Colonic mucosa (tissue), 4 donors: Measurements from ENCODE around the gene NISCH. TPM values are rescaled to one million over a fixed set of nuclear protein-coding genes. Genes with fewer than 3 reads are reported as not detected.

Experiments used
- DNase-seq: peaks from one replicate; pipeline ENCODE4 v3.0.0-alpha.2; 2020
- H3K27ac ChIP-seq: fragments of 200-600 bp; one replicate; pipeline ENCODE4 v1.8.0; 2021
- H3K27me3 ChIP-seq: fragments of 200-600 bp; one replicate; pipeline ENCODE4 v1.8.0; 2021
- H3K36me3 ChIP-seq: fragments of 200-600 bp; one replicate; pipeline ENCODE4 v1.8.0; 2021
- H3K4me1 ChIP-seq: fragments of 200-600 bp; one replicate; pipeline ENCODE4 v1.8.0; 2021; ENCODE audit warnings: mild to moderate bottlenecking
- H3K4me3 ChIP-seq: fragments of 200-600 bp; one replicate; pipeline ENCODE4 v1.8.0; 2021
- H3K9ac ChIP-seq, 2 donors: one replicate each; pipeline ENCODE4 v1.7.0; 2013; ENCODE audit warnings: control low read depth in 2 of 2, low read depth in 2 of 2, low read length in 2 of 2
- H3K9me3 ChIP-seq: fragments of 200-600 bp; one replicate; pipeline ENCODE4 v1.8.0; 2021
- CTCF ChIP-seq: fragments of 200-600 bp; IDR thresholded peaks from one replicate; pipeline ENCODE4 v1.8.0; 2022; ENCODE audit warnings: antibody characterized with exemption, mild to moderate bottlenecking
- intact Hi-C: fragments of 100-400 bp; cut with DNase I; formaldehyde crosslinking; loops from one replicate; pipeline ENCODE4 v1.14.1; 2022
- total RNA-seq, 2 donors: library from RNA; stranded (reverse); fragmentation: NEBNext Ultra II Directional in 1 of 2; extraction: Animal tissue kit (Norgen Biotek cat#: 25700) in 1 of 2; gene quantifications; one replicate each; pipeline ENCODE4 v1.2.1, GENCODE V29; 2021
- donor health status: healthy.
- donor health status: DM: no; HTN: no; CAD: no.
- donor health status: DM: no; HTN: no; CAD: no.

NISCH gene
- total RNA-seq, 2 donors from 2014 or later, result 43.2 to 60.5 TPM

DNA sequence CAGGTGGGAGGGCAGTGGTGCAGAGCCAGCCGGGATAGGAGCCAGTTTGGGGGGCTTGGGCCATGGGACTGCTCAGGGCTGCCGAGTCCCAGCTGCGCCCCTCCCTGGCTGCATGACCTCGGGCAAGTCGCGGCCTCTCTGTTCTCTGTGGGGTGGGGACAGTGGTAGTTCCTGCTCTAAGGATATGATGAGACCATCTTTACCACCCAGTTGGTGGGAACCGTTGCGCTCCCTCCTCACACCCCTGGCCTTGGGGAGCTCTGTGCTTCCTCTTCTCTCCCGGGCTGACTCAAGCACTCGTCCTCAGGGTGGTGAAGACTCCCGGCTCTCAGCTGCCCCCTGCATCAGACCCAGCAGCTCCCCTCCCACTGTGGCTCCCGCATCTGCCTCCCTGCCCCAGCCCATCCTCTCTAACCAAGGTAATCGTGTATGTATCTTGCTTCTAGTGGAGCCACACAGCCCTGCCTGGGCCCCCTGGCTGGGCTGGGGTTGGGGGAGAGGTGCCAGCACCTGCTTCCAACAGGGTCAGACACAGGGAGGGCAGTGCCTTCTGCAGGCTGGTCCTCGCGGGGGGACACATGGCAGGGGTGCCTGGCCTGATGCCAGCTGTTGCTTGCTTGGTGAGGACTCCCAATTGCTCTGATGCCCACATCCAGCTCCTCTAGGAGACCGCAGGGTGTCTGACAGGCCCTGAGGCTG is 24.6 kb downstream of the NISCH start:
- intact Hi-C loops, result no loop called here
- DNase-seq, result no peak
- H3K9me3 ChIP-seq, result no peaks in the 10 kb centered on the region
- H3K27ac ChIP-seq, result no peak overlapping the region
- no peak overlapping the region for H3K4me3 ChIP-seq
- TF ChIP-seq CTCF, result no peak
- H3K4me1 ChIP-seq, result no peaks in the 10 kb centered on the region
- H3K27me3 ChIP-seq, result no peaks in the 10 kb centered on the region
- H3K9ac ChIP-seq, result no peak overlapping the region
- peaks cover 11% of the 10 kb centered on the region for H3K36me3 ChIP-seq

DNA sequence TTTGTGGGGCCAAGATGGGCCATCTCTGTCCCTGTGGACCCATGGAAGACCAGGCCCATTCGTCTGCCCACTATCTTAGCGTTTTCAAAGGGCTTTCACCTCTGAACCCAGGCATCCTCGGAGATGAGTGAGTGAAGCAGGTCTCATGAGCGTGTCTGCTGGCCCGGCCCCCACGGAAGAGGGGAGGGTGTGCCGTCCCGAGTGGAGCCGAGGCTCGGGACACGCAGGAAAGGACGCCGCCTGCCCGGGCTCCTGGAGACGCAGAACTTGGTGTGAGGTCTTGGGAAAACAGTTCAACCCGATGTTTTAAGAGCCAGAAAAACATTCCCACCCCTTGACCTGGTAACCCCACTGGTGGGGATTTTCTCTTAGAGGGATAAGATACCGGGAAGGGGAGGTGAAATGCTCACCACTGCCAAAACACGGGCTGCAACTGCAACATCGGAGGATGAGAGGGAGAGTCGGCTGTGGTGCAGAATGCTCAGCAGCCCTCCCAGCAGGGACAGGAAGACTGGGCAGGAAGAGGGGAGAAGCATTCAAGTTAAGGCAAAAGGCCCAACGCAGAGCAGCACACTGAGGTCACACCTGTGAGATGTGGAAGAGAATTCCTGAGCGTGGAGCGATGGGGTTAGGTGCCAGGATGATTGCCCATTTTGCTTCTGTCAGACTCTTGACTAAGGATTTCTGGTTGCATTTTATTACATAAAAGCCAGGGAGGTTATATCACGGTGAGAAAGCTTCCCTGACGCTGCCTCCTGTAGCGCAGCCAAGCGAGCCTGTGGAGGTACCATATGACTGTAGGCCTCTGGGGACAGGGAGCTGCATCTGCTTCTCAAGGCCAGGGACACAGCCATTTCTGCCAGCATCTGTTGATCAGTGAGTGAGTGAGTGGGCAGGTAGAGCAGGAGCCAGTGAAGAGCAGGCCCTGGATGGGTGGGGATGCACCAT is 25.6 kb downstream of the NISCH start:
- intact Hi-C loops, result no loop called here
- H3K9ac ChIP-seq, result no peak overlapping the region
- TF ChIP-seq CTCF, result no peak
- no peaks in the 10 kb centered on the region for H3K9me3 ChIP-seq
- no peak overlapping the region for H3K4me3 ChIP-seq
- H3K27me3 ChIP-seq, result no peaks in the 10 kb centered on the region
- DNase-seq, result no peak
- no peaks in the 10 kb centered on the region for H3K4me1 ChIP-seq
- H3K27ac ChIP-seq, result no peak overlapping the region
- H3K36me3 ChIP-seq, result peaks cover 11% of the 10 kb centered on the region

- DNase-seq, result no peak
- intact Hi-C loops, result no loop called here
- no peak overlapping the region for H3K27ac ChIP-seq
- H3K9me3 ChIP-seq, result no peaks in the 10 kb centered on the region
- no peak overlapping the region for H3K9ac ChIP-seq
- H3K4me1 ChIP-seq, result no peaks in the 10 kb centered on the region
- no peak overlapping the region for H3K4me3 ChIP-seq
- H3K36me3 ChIP-seq, result peaks cover 6% of the 10 kb centered on the region
- H3K27me3 ChIP-seq, result no peaks in the 10 kb centered on the region
- TF ChIP-seq CTCF, result no peak
Observed at GRCh38 chr3:52481819-52482521, 26.6 kb downstream of the NISCH start.

- no peak overlapping the region for H3K4me3 ChIP-seq
- no peaks in the 10 kb centered on the region for H3K4me1 ChIP-seq
- no peak for TF ChIP-seq CTCF
- H3K9ac ChIP-seq, result no peak overlapping the region
- intact Hi-C loops, result no loop called here
- no peaks in the 10 kb centered on the region for H3K27me3 ChIP-seq
- no peaks in the 10 kb centered on the region for H3K9me3 ChIP-seq
- peaks cover 6% of the 10 kb centered on the region for H3K36me3 ChIP-seq
- DNase-seq, result no peak
- H3K27ac ChIP-seq, result no peak overlapping the region
Observed at GRCh38 chr3:52483081-52483480, 27.7 kb downstream of the NISCH start.

DNA sequence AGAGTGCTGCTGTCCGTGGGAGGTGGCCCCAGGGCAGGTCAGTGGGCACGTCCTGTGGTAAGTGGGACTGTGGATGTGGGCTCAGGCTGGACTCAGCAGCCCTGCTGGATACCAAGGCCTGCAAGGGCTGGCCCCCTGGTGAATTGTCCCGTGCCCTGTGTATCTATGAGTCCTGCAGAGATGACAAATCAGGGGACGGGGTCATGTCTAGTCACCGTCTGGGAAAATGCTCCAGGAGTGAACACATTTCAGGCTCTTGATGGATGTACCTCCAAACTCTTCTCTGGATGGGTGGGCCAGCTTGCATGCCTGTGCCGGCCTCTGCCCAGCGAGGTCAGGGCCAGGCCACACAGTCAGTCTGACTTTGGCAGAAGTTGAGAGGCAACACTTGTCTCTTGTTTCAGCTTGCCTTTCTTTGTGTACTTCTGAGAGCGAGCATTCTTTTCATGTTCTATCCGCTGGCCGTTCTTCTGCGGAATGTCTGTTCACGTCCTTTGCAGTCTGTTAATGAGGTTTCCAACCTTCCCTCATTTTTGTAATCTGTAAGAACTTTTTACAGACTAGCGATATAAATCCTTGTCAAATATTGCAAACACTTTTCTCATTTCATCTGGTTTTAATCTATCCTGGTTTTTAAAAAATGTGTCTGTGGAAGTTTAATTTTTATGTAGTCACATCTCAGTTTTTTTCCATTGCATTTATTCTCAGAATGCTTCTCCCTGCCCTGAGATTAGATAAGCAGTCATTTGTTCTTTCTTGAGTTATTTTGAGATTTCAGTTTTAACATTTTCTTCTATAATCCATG is 28.4 kb downstream of the NISCH start:
- no peak for TF ChIP-seq CTCF
- intact Hi-C loops, result no loop called here
- H3K27ac ChIP-seq, result no peak overlapping the region
- DNase-seq, result no peak
- H3K9ac ChIP-seq, result no peak overlapping the region
- H3K4me1 ChIP-seq, result no peaks in the 10 kb centered on the region
- no peaks in the 10 kb centered on the region for H3K27me3 ChIP-seq
- no peaks in the 10 kb centered on the region for H3K9me3 ChIP-seq
- no peak overlapping the region for H3K4me3 ChIP-seq
- peaks cover under 1% of the 10 kb centered on the region for H3K36me3 ChIP-seq
